ENCODE results near the gene SCAI.
"Not testable (repeated sequence)": the region's sequence is repeated elsewhere in the genome, so short reads cannot be mapped to it uniquely, and the experiment has no call there.

SCAI gene

DNA sequence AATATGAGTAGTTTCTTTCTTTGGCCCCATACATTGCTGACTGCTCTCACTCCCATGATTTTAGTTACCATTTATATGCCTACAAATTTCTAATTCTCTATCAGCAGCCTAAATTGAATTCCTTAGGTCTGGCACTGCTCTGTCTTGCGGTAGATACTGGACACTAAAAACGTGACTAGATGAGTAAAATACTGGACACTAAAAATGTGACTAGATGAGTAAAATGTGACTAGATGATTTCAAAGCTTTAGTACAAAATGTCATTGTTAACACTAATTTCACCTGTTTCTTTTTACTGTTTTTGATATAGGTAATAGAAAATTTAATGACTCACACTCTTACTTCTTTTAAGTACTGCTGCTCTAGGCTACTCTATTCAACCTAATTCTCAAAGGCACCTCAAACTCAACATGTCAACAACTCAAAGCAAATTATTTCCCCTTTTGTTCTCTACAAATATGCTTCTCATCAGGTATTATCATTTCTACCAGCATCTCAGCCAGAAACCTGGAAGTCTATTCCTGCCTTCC is 171.0 kb downstream of the SCAI start:
- no peaks in the 10 kb centered on the region for H3K27me3 ChIP-seq (ENCODE audit: control insufficient read depth, low read length)
- H4K20me1 ChIP-seq (ENCODE audit: control insufficient read depth, insufficient read depth, low read depth, low read length), result no peaks in the 10 kb centered on the region
- H3K9me2 ChIP-seq (replicated peaks; ENCODE audit: control insufficient read depth, low read length), result no peaks in the 10 kb centered on the region
- peaks cover 5% of the 10 kb centered on the region; the same call in 1 of the 2 replicates for H3K36me3 ChIP-seq (ENCODE audit: control insufficient read depth, low read length)
- no peaks in the 10 kb centered on the region for H3K9me3 ChIP-seq (ENCODE audit: control insufficient read depth, insufficient read depth, low read length)
- H3K4me1 ChIP-seq (ENCODE audit: control insufficient read depth, low read length), result no peaks in the 10 kb centered on the region
- no peaks in the 10 kb centered on the region for H3K79me2 ChIP-seq (ENCODE audit: control insufficient read depth, low read length)
- H3K4me3 ChIP-seq (ENCODE audit: low read length), result no peak overlapping the region
- TF ChIP-seq, protein P1, sequence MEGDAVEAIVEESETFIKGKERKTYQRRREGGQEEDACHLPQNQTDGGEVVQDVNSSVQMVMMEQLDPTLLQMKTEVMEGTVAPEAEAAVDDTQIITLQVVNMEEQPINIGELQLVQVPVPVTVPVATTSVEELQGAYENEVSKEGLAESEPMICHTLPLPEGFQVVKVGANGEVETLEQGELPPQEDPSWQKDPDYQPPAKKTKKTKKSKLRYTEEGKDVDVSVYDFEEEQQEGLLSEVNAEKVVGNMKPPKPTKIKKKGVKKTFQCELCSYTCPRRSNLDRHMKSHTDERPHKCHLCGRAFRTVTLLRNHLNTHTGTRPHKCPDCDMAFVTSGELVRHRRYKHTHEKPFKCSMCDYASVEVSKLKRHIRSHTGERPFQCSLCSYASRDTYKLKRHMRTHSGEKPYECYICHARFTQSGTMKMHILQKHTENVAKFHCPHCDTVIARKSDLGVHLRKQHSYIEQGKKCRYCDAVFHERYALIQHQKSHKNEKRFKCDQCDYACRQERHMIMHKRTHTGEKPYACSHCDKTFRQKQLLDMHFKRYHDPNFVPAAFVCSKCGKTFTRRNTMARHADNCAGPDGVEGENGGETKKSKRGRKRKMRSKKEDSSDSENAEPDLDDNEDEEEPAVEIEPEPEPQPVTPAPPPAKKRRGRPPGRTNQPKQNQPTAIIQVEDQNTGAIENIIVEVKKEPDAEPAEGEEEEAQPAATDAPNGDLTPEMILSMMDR (IDR thresholded peaks at IDR 0.05; ENCODE audit: low read depth, low read length, poor library complexity, severe bottlenecking), result no peak
- TF ChIP-seq EZH2phosphoT487 (IDR thresholded peaks at IDR 0.05; ENCODE audit: borderline replicate concordance, low read length), result no peak
- no peak overlapping the region for H3K27ac ChIP-seq (ENCODE audit: low read depth, low read length)
- no peak overlapping the region for H3K4me2 ChIP-seq (ENCODE audit: low read length)
- no peaks in the 10 kb centered on the region for H3F3A ChIP-seq (ENCODE audit: control insufficient read depth, insufficient read depth)

DNA sequence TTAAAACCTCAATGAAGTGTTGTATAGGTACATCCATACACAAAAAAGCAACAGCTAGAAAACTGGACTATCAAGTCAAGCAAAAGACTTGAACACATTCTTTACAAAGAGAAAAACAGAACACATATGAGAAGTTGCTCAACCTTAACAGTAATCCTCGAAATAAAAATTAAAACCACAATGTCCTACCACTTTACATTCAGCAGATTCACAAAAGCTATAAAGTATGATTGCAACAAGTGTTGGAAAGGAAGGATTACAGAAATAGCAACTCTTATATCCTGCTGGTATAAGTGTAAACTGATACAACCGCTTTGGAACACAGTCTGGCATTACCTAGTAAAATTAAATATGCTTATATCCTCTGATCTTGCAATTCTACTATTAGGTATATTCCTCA is 173.9 kb downstream of the SCAI start:
- TF ChIP-seq EZH2phosphoT487 (IDR thresholded peaks at IDR 0.05; ENCODE audit: borderline replicate concordance, low read length), result no peak
- TF ChIP-seq, protein P1 (IDR thresholded peaks at IDR 0.05; ENCODE audit: low read depth, low read length, poor library complexity, severe bottlenecking), result no peak
- no peak overlapping the region for H3K4me3 ChIP-seq (ENCODE audit: low read length)
- H3K4me2 ChIP-seq (ENCODE audit: low read length), result no peak overlapping the region
- H3K27ac ChIP-seq (ENCODE audit: low read depth, low read length), result no peak overlapping the region
- H3K36me3 ChIP-seq (ENCODE audit: control insufficient read depth, low read length), result no peaks in the 10 kb centered on the region
- no peaks in the 10 kb centered on the region for H3K79me2 ChIP-seq (ENCODE audit: control insufficient read depth, low read length)
- peaks cover 2% of the 10 kb centered on the region; the same call in 1 of the 2 replicates for H3K4me1 ChIP-seq (ENCODE audit: control insufficient read depth, low read length)
- no peaks in the 10 kb centered on the region for H3K27me3 ChIP-seq (ENCODE audit: control insufficient read depth, low read length)
- no peaks in the 10 kb centered on the region for H3K9me2 ChIP-seq (replicated peaks; ENCODE audit: control insufficient read depth, low read length)
- no peaks in the 10 kb centered on the region for H3K9me3 ChIP-seq (ENCODE audit: control insufficient read depth, insufficient read depth, low read length)
- H4K20me1 ChIP-seq (ENCODE audit: control insufficient read depth, insufficient read depth, low read depth, low read length), result no peaks in the 10 kb centered on the region
- no peaks in the 10 kb centered on the region for H3F3A ChIP-seq (ENCODE audit: control insufficient read depth, insufficient read depth)

- TF ChIP-seq EZH2phosphoT487 (IDR thresholded peaks at IDR 0.05; ENCODE audit: borderline replicate concordance, low read length), result no peak
- TF ChIP-seq, protein P1 (IDR thresholded peaks at IDR 0.05; ENCODE audit: low read depth, low read length, poor library complexity, severe bottlenecking), result no peak
- Histone ChIP-seq H3K4me1 (ENCODE audit: control insufficient read depth, low read length) (peaks cover 10% of the 10 kb centered on the region), H3F3A (ENCODE audit: control insufficient read depth, insufficient read depth) (no peaks in the 10 kb centered on the region), H3K27ac (ENCODE audit: low read depth, low read length) (no peak overlapping the region), H3K27me3 (ENCODE audit: control insufficient read depth, low read length) (no peaks in the 10 kb centered on the region), H3K9me2 (replicated peaks; ENCODE audit: control insufficient read depth, low read length) (no peaks in the 10 kb centered on the region), H3K4me3 (ENCODE audit: low read length) (no peak overlapping the region), H3K79me2 (ENCODE audit: control insufficient read depth, low read length) (no peaks in the 10 kb centered on the region), H3K9me3 (ENCODE audit: control insufficient read depth, insufficient read depth, low read length) (no peaks in the 10 kb centered on the region), H3K36me3 (ENCODE audit: control insufficient read depth, low read length) (no peaks in the 10 kb centered on the region), H3K4me2 (ENCODE audit: low read length) (no peak overlapping the region), H4K20me1 (ENCODE audit: control insufficient read depth, insufficient read depth, low read depth, low read length) (no peaks in the 10 kb centered on the region)
Measured at GRCh38 chr9:124968238-124968637, 175.1 kb downstream of the SCAI start.

GRCh38 chr9:124965775-124966568 is 177.4 kb downstream of the SCAI start:
- H3K9me3 ChIP-seq (ENCODE audit: control insufficient read depth, insufficient read depth, low read length), result not testable (repeated sequence)

More at GRCh38 chr9:124965775-124966568, 177.4 kb downstream of the SCAI start:
- not testable (repeated sequence) for H3K9me2 ChIP-seq (replicated peaks; ENCODE audit: control insufficient read depth, low read length); H4K20me1 ChIP-seq (ENCODE audit: control insufficient read depth, insufficient read depth, low read depth, low read length); H3K4me3 ChIP-seq (ENCODE audit: low read length); H3K4me2 ChIP-seq (ENCODE audit: low read length); H3K27ac ChIP-seq (ENCODE audit: low read depth, low read length); H3K27me3 ChIP-seq (ENCODE audit: control insufficient read depth, low read length); H3K36me3 ChIP-seq (ENCODE audit: control insufficient read depth, low read length); H3K4me1 ChIP-seq (ENCODE audit: control insufficient read depth, low read length); H3K79me2 ChIP-seq (ENCODE audit: control insufficient read depth, low read length); H3F3A ChIP-seq (ENCODE audit: control insufficient read depth, insufficient read depth)
